Cardiac muscle cell (in vitro differentiated cells and primary cell): ENCODE data around the gene LEF1. TPM values are rescaled to one million over a fixed set of nuclear protein-coding genes. Genes with fewer than 3 reads are reported as not detected.

Experiments
- DNase-seq, 2 donors: peaks; one replicate each; pipeline versions ENCODE4 v3.0.0 to v3.0.0-alpha.2; 2010 to 2017; ENCODE audit warnings: low read depth in 1 of 2, low spot score in 1 of 2
- H3K27ac ChIP-seq: fragments of 200-600 bp; sonication (generic); 2 replicates; pipeline ENCODE4 v1.5.1; 2016
- H3K27me3 ChIP-seq: fragments of 200-600 bp; sonication (generic); 2 replicates; pipeline ENCODE4 v1.6.0; 2016; ENCODE audit warnings: control low read depth
- H3K36me3 ChIP-seq: fragments of 200-600 bp; sonication (generic); 2 replicates; pipeline ENCODE4 v1.5.1; 2016; ENCODE audit warnings: control low read depth
- H3K4me1 ChIP-seq: fragments of 200-600 bp; sonication (generic); 2 replicates; pipeline ENCODE4 v1.8.1; 2017; ENCODE audit warnings: low read depth, mild to moderate bottlenecking, mixed run types
- H3K4me3 ChIP-seq: fragments of 200-600 bp; sonication (generic); 2 replicates; pipeline ENCODE4 v1.5.1; 2016; ENCODE audit warnings: mild to moderate bottlenecking
- H3K9me3 ChIP-seq: fragments of 200-600 bp; sonication (generic); 2 replicates; pipeline ENCODE4 v1.5.1; 2017; ENCODE audit warnings: low read depth, mild to moderate bottlenecking, control low read depth
- polyA plus RNA-seq: library from polyadenylated mRNA; unstranded; fragments of >200 nt; fragmentation: Nextera tagmentation; extraction: Ambion mirVana; gene quantifications from 2 replicates; pipeline ENCODE4 v1.2.1, GENCODE V29; 2016
- total RNA-seq: library from RNA; depleted of rRNA; stranded (reverse); fragments of >200 nt; gene quantifications from 2 replicates; pipeline ENCODE4 v1.2.3, GENCODE V29; 2016
- TF ChIP-seq, protein P1 (sequence below): IDR thresholded peaks from 2 replicates; pipeline ENCODE4 v1.5.1; 2012; ENCODE audit warnings: low read depth, mild to moderate bottlenecking, low read length

LEF1 gene
- total and polyA plus RNA-seq, 2 experiments from 2014 or later = 69.1 to 70.3 TPM

- no peaks in the 10 kb centered on the region for H3K27me3 ChIP-seq
- no peaks in the 10 kb centered on the region for H3K9me3 ChIP-seq
- TF ChIP-seq, protein P1, sequence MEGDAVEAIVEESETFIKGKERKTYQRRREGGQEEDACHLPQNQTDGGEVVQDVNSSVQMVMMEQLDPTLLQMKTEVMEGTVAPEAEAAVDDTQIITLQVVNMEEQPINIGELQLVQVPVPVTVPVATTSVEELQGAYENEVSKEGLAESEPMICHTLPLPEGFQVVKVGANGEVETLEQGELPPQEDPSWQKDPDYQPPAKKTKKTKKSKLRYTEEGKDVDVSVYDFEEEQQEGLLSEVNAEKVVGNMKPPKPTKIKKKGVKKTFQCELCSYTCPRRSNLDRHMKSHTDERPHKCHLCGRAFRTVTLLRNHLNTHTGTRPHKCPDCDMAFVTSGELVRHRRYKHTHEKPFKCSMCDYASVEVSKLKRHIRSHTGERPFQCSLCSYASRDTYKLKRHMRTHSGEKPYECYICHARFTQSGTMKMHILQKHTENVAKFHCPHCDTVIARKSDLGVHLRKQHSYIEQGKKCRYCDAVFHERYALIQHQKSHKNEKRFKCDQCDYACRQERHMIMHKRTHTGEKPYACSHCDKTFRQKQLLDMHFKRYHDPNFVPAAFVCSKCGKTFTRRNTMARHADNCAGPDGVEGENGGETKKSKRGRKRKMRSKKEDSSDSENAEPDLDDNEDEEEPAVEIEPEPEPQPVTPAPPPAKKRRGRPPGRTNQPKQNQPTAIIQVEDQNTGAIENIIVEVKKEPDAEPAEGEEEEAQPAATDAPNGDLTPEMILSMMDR = no peak
- H3K4me3 ChIP-seq = no peak overlapping the region
- peak overlapping the region; percentile 85 for H3K27ac ChIP-seq
- H3K36me3 ChIP-seq = peaks cover under 1% of the 10 kb centered on the region
- DNase-seq = no peak
- peaks cover 71% of the 10 kb centered on the region for H3K4me1 ChIP-seq
Measured at GRCh38 chr4:108143515-108143914, 25.2 kb downstream of the LEF1 start.

DNA sequence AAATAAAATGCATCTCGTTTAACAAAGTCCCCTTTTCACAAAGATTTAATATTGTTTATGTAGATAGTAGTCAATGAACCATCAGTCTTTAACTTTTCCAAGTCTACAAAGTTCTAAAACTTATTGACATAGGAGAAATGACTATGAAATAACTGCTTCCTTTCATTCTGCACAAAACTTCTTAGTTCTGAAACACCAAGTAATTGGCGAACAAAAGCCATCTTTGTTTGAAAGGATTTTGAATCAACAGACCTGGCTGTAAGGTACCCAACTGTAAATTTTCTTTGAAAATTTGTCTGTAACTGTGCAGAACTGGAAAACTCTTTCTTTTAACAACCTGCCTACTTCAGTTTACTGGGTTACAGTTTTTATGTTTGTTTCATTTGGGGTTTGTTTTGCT is 25.9 kb downstream of the LEF1 start:
- Histone ChIP-seq H3K27ac (no peak overlapping the region), H3K36me3 (no peaks in the 10 kb centered on the region), H3K4me3 (no peak overlapping the region), H3K9me3 (no peaks in the 10 kb centered on the region), H3K27me3 (no peaks in the 10 kb centered on the region), H3K4me1 (peaks cover 67% of the 10 kb centered on the region)
- TF ChIP-seq, protein P1 = no peak
- no peak for DNase-seq

GRCh38 chr4:108141213-108141950 is 27.4 kb downstream of the LEF1 start:
- Histone ChIP-seq H3K27me3 (no peaks in the 10 kb centered on the region), H3K4me3 (no peak overlapping the region), H3K36me3 (no peaks in the 10 kb centered on the region), H3K9me3 (no peaks in the 10 kb centered on the region), H3K4me1 (peaks cover 62% of the 10 kb centered on the region), H3K27ac (no peak overlapping the region)
- TF ChIP-seq, protein P1 = no peak
- DNase-seq = no peak

DNA sequence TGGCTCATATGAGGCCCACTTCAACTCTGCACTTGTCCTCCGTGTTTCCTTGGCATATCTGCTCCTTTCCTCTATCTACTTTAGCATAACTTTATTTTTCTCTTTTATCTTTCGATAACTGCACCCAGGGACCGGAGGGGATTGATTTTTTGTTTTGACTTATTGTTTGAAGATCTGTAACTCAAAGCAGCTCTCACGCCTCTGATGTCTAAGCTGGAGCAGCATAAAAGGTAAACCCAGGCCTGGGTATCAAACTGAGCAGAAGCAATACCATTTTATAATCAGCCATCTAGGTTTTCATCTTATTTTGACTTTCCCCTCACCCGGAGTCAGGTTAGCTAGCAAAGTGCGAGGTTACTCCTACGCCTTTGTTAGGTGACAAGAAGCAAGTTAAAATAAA is 28.4 kb downstream of the LEF1 start:
- no peaks in the 10 kb centered on the region for H3K9me3 ChIP-seq
- no peak for DNase-seq
- H3K4me1 ChIP-seq = peaks cover 69% of the 10 kb centered on the region
- H3K27me3 ChIP-seq = no peaks in the 10 kb centered on the region
- no peaks in the 10 kb centered on the region for H3K36me3 ChIP-seq
- H3K4me3 ChIP-seq = no peak overlapping the region
- H3K27ac ChIP-seq = peak overlapping the region; percentile 79
- TF ChIP-seq, protein P1 = no peak

DNA sequence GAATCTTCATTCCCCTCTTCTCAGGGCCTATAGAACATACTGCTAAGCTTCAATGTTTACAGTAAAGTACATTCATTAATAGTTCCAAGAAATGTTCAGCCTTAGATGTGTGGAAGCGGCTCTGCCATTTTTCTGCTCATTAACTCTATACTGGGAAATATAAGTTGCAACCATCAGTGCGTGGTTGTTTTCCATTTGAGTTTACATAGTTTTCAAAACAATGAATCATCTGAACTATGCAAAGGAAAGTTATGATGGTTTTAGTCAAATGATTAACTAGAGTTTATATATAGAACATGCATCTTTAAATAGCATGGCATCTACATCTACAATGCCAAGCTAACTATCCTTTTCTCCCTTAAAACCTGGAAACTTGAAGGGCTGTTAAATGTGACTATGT is 29.6 kb downstream of the LEF1 start:
- peak overlapping the region; percentile 79 for H3K27ac ChIP-seq
- H3K9me3 ChIP-seq = no peaks in the 10 kb centered on the region
- H3K36me3 ChIP-seq = no peaks in the 10 kb centered on the region
- DNase-seq = no peak
- TF ChIP-seq, protein P1 = no peak
- H3K4me1 ChIP-seq = peaks cover 69% of the 10 kb centered on the region
- no peak overlapping the region for H3K4me3 ChIP-seq
- H3K27me3 ChIP-seq = no peaks in the 10 kb centered on the region
